ENCODE results near the gene LIMK2.

Gene LIMK2

DNA sequence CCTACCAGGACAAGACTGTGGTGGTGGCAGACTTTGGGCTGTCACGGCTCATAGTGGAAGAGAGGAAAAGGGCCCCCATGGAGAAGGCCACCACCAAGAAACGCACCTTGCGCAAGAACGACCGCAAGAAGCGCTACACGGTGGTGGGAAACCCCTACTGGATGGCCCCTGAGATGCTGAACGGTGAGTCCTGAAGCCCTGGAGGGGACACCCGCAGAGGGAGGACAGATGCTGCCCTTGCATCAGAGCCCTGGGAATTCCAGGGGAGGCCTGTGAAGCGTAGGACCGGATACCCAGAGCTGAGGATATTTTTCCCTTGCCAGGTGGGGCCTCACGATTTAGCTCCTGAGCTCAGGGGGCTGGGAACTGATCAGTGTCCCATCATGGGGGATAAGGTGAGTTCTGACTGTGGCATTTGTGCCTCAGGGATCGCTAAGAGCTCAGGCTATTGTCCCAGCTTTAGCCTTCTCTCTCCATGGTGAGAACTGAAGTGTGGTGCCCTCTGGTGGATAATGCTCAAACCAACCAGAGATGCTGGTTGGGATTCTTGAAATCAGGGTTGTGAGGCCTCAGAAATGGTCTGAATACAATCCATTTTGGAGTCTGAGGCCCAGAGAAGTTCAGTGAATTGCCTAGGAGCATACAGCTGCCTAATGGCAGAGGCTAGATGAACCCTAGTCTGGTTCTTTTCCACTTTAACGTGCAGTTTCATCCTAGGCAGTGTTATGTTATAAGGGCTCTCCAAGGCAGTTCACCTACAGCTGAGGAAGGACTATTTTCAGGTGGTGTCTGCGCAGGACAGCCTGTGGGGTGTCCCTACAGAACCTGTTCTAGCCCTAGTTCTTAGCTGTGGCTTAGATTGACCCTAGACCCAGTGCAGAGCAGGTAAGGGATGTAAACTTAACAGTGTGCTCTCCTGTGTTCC, 60.7 kb downstream of the LIMK2 start:
- no peak for DNase-seq (ENCODE audit: low read depth in 2 of 2)

DNA sequence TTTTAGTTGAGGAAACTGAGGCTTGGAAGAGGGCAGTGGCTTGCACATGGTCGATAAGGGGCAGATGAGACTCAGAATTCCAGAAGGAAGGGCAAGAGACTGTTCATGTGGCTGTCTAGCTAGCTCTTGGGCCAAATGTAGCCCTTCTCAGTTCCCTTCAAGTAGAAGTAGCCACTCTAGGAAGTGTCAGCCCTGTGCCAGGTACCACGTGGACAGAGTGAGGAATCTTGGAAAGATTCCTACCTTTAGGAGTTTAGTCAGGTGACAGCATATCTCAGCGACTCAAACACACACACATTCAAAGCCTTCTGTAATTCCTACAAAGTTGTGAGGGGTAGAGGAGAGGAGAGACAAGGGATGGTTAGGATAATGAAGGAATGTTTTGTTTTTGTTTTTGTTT, 61.9 kb downstream of the LIMK2 start:
- no peak for DNase-seq (ENCODE audit: low read depth in 2 of 2)

DNA sequence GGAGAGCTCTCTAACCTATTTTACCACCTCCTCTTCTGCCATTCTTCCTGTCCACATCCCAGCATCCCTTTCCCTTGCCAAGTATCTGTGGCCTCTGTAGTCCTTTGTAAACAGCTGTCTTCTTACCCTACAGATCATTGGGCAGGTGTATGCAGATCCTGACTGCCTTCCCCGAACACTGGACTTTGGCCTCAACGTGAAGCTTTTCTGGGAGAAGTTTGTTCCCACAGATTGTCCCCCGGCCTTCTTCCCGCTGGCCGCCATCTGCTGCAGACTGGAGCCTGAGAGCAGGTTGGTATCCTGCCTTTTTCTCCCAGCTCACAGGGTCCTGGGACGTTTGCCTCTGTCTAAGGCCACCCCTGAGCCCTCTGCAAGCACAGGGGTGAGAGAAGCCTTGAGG, 62.9 kb downstream of the LIMK2 start:
- no peak for DNase-seq (ENCODE audit: low read depth in 2 of 2)

DNA sequence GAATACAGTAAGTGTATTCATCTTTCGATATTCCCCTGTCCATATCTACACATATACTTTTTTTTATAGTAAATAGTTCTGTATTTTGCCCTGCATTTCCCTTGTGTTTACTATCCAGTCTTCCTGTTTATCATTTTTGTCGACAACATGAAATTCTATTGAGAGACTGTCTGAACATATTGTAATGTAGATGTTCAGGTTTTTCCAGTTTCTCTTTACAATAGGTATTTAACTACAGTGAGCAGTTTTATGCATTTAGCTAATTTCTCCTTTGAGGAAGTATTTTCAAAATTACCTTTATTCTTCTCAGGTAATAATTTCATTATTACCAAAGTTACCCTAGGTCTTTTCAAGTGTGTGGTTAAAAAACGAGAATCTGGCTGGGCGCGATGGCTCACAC, 63.5 kb downstream of the LIMK2 start:
- no peak for DNase-seq (ENCODE audit: low read depth in 2 of 2)

DNA sequence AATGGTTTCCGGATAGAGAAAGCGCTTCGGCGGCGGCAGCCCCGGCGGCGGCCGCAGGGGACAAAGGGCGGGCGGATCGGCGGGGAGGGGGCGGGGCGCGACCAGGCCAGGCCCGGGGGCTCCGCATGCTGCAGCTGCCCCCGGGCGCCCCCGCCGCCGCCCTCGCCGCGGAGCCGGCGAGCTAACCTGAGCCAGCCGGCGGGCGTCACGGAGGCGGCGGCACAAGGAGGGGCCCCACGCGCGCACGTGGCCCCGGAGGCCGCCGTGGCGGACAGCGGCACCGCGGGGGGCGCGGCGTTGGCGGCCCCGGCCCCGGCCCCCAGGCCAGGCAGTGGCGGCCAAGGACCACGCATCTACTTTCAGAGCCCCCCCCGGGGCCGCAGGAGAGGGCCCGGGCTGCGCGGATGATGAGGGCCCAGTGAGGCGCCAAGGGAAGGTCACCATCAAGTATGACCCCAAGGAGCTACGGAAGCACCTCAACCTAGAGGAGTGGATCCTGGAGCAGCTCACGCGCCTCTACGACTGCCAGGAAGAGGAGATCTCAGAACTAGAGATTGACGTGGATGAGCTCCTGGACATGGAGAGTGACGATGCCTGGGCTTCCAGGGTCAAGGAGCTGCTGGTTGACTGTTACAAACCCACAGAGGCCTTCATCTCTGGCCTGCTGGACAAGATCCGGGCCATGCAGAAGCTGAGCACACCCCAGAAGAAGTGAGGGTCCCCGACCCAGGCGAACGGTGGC, 64.5 kb downstream of the LIMK2 start:
- DNase-seq (ENCODE audit: low read depth in 2 of 2), result no peak

DNA sequence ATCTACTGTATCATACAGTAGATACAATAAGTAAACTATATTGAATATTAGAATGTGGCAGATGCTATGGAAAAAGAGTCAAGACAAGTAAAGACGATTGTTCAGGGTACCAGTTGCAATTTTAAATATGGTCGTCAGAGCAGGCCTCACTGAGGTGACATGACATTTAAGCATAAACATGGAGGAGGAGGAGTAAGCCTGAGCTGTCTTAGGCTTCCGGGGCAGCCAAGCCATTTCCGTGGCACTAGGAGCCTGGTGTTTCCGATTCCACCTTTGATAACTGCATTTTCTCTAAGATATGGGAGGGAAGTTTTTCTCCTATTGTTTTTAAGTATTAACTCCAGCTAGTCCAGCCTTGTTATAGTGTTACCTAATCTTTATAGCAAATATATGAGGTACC, 65.6 kb downstream of the LIMK2 start:
- no peak for DNase-seq (ENCODE audit: low read depth in 2 of 2)

DNA sequence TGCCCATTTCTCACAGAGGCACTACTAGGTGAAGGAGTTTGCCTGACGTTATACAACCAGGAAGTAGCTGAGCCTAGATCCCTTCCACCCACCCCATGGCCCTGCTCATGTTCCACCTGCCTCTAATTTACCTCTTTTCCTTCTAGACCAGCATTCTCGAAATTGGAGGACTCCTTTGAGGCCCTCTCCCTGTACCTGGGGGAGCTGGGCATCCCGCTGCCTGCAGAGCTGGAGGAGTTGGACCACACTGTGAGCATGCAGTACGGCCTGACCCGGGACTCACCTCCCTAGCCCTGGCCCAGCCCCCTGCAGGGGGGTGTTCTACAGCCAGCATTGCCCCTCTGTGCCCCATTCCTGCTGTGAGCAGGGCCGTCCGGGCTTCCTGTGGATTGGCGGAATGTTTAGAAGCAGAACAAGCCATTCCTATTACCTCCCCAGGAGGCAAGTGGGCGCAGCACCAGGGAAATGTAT, 66.1 kb downstream of the LIMK2 start:
- no peak for DNase-seq (ENCODE audit: low read depth in 2 of 2)

DNA sequence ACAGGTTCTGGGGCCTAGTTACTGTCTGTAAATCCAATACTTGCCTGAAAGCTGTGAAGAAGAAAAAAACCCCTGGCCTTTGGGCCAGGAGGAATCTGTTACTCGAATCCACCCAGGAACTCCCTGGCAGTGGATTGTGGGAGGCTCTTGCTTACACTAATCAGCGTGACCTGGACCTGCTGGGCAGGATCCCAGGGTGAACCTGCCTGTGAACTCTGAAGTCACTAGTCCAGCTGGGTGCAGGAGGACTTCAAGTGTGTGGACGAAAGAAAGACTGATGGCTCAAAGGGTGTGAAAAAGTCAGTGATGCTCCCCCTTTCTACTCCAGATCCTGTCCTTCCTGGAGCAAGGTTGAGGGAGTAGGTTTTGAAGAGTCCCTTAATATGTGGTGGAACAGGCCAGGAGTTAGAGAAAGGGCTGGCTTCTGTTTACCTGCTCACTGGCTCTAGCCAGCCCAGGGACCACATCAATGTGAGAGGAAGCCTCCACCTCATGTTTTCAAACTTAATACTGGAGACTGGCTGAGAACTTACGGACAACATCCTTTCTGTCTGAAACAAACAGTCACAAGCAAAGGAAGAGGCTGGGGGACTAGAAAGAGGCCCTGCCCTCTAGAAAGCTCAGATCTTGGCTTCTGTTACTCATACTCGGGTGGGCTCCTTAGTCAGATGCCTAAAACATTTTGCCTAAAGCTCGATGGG, 66.7 kb downstream of the LIMK2 start:
- no peak for DNase-seq (ENCODE audit: low read depth in 2 of 2)

DNA sequence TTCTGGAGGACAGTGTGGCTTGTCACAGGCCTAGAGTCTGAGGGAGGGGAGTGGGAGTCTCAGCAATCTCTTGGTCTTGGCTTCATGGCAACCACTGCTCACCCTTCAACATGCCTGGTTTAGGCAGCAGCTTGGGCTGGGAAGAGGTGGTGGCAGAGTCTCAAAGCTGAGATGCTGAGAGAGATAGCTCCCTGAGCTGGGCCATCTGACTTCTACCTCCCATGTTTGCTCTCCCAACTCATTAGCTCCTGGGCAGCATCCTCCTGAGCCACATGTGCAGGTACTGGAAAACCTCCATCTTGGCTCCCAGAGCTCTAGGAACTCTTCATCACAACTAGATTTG, 67.2 kb downstream of the LIMK2 start:
- no peak for DNase-seq (ENCODE audit: low read depth in 2 of 2)

DNA sequence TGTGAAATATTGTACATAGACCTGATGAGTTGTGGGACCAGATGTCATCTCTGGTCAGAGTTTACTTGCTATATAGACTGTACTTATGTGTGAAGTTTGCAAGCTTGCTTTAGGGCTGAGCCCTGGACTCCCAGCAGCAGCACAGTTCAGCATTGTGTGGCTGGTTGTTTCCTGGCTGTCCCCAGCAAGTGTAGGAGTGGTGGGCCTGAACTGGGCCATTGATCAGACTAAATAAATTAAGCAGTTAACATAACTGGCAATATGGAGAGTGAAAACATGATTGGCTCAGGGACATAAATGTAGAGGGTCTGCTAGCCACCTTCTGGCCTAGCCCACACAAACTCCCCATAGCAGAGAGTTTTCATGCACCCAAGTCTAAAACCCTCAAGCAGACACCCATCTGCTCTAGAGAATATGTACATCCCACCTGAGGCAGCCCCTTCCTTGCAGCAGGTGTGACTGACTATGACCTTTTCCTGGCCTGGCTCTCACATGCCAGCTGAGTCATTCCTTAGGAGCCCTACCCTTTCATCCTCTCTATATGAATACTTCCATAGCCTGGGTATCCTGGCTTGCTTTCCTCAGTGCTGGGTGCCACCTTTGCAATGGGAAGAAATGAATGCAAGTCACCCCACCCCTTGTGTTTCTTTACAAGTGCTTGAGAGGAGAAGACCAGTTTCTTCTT, 67.9 kb downstream of the LIMK2 start:
- no peak for DNase-seq (ENCODE audit: low read depth in 2 of 2)

DNA sequence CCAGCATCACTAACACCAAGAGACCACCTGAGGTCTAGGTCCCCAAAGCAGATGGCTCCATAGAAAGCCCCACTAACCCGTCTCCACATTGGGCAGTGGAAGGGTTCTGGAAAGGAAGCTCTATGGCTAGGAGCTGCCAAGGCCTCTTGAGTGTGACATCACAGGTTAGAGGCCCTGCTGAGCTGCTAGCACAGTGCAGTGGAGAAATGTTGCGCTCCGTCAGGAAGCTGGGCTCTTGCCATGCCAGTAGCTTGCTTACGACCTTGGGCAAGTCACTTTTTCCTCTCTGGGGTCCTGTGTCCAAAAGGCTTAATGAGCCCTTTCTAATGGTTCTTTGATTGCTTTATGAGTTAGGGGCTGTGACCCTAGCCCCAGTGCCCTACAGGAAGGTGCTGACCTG, 69.6 kb downstream of the LIMK2 start:
- DNase-seq (ENCODE audit: low read depth in 2 of 2), result no peak

DNA sequence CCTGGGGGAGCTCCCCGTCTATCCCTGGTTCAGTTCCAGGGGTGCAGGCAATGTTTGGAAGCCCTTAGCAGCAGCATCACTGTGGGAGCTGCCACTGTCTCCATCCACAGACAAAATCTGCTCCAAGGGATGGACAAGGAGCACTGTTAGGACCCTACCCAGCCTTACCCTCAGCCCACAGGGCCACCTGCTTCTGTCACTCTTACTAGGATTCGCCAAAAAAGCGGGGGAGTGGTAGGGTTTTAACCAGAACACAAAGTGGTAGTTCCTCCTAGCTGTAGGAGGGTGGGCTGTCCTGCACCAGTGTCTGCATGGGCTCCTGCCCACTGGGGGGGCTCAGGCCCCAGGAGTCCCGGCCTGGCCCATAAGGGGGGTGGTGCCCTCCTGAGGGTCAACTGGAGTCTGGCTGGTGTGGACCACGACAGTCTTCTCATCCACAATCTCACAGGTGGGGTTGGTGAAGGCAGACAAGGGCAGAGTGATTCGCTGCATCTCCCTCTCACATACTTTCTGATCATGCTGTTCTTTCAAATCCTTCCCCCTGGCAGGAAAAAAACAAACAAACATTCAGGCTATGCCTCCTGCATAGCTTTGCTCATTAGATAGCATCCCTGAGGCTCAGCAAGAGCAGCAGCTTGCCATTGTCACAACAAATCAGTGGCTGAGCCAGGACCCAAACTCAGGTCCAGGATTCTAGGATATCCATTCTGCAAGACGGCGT, 70.8 kb downstream of the LIMK2 start:
- no peak for DNase-seq (ENCODE audit: low read depth in 2 of 2)

DNA sequence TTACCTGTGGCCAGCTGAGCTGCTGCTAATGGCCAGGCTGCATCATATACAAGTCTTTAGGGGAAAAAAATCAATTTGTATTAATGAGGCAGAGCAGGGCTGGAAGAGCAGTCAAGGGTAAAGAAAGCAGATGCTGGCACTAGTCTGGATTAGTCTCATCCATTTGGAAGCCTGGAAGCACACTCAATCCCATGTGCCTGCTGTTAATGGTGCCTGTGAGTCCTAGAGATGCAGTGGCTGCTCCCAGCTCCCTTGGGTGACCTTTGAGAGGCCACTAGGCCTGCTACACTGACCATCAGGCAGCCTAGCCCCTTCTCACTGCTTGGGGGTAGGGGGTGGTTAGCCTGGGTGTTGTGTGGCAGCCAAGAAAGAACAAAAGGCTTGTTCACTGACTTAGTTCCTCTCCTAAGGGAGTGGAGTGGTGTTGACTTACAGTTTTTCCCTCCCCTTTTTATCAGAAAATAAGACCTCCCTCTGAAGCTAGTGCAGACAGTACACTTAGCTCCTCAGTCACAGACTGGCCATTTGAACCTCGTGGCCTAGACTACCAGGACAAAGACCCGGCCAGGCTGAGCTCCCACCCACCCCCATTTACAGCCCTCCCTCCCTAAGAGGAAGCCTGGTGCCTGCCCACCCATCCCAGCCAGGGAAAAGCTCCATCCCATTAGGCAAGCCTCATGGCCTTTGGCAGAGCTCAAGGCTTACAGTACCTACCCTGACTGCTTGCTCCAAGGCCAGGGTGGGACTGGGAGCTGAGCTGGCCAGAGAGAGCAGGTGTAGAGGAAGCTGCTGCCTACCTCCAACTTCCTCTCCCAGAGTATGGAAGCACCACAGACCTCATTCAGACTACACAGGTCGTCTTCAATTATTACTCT, 72.4 kb downstream of the LIMK2 start:
- DNase-seq (ENCODE audit: low read depth in 2 of 2), result no peak

DNA sequence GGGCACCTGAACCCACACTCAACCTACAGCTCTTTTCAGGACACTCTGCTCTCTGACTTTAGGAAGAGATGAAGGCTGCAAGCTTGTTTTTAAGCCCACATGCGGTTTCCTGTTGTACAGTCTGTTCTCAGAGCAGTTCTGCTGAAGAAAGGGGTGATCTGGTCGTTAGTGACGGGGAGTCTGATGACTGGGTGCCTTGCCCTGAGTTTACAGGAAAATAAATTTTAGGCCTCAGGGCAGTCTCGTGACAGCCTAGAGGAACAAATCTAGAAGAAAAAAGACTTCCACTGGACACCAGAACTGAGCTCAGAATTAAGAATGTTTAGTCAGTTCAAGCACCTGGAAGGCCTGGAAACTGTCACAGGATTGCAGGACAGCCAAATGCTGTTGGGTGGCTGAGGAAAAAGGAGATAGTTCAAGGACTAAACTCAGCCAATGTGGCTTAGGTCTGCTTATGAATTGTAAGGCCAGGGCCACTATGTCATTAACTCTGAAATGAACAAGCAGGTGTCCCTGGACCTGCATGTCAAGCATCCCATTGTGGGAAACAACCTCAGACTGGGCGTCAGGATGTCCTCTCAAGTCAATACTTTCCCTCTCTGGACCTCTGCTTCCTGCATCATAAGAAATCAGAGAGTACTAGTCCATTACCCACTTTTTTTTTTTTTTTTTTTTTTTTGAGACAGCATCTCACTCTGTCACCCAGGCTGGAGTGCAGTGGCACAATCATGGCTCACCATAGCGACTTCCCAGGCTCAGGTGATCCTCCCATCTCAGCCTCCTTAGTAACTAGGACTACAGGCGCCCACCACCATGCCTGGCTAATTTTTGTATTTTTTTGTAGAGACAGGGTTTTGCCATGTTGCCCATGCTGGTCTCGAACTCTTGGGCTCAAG, 74.5 kb downstream of the LIMK2 start:
- peak; percentile 32 to 44 for DNase-seq (ENCODE audit: low read depth in 2 of 2)

DNA sequence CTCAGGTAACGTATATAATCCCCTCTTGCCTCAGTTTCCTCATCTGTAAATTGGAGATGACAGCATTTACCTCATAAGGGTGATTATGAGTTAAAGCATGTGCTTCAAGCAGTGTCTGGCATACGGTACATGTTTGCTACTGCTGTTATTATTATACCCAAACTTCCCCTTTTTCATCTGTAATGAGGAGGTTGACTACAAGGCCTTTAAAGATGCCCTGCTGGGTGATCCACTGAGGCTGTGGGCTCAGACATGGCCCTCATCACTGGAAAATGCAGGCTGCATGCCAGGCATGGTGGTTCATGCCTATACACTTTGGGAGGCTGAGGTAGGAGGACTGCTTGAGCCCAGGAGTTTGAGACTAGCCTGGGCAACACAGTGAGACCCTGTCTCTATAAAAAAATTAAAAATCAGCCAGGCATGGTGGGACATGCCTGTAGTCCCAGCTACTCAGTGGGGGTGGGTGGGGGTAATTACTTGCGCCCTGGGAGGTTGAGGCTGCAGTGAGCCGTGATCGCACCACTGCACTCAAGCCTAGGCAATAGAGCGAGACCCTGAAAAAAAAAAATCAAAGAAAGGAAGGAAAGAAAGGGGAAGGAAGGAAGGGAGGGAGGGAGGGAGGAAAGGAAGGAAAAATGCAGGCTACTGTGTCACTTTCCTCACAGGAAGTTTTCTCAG, 75.9 kb downstream of the LIMK2 start:
- DNase-seq (ENCODE audit: low read depth in 2 of 2), result no peak

DNA sequence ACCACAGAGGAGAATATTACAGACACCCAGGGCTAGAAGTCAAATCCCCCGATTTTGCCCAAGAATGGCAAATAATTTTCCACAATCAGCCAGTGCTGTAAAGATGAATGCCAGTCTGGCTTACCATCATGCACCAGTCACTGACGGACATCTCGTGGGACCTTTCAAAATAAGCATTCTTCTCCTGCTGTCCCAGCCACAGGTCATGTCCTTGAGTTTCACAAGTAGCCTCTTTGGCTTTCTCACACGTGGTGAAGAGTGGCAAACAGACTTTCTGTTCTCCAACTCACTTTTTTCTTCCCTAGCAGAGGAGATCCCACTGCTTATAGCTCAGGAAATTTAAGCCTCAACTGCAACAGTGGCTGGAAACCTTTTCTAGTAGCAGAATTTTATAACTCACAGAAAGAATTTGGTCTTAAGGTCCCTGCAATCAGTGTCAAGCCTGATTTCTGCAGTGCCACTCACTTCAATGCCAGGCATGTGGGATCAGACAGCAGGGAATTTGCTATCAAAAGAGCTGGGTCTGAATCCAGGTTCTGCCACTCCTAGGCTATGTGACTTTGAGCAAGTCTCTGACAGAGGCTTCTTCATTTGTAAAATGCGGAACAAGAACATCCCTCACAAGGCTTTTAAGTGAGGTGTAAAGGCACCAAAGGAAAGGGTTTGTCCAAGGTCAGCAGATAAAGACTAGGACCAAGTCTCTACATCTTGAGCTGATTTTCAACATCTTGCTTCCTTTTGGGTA, 76.6 kb downstream of the LIMK2 start:
- no peak for DNase-seq (ENCODE audit: low read depth in 2 of 2)

DNA sequence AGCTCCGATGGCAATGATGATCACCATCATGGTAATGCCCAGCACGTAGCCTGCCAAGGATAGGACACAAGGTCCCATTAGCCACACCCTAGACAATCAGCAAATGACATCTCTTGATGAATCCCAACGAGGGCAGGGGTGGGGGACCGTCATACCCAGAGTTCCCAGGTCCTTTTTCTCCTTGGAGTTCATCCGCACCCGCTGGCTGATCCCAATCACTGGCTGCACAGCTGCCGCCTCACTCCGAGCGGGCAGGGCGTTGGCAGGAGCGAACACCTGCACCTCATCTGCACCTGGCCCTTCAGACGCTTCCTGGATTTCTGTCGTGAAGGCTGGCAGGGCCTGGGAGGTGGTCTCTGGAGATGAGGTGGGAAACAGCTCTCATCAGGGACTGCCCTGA, 77.2 kb downstream of the LIMK2 start:
- no peak for DNase-seq (ENCODE audit: low read depth in 2 of 2)

All from stimulated activated CD8-positive, alpha-beta memory T cell treated with anti-CD3 and anti-CD28 coated beads, Interleukin-15, amount 100 ng/mL, for 48 hours (primary cell).